HCT116 (cell line): ENCODE measurements around the gene OSBP2.

Experiments used
- CEBPB ChIP-seq: IDR thresholded peaks from 2 replicates; pipeline ENCODE4 v1.6.1; 2012; ENCODE audit warnings: low read depth
- CTCF ChIP-seq, 3 experiments: fragments of 200-600 bp in 1 of 3; sonication (generic) in 1 of 3; IDR thresholded peaks in 2 of 3; conservative IDR thresholded peaks in 1 of 3; 2 replicates each; pipeline ENCODE4 v1.5.1; 2012 to 2017; ENCODE audit warnings: low read depth in 2 of 3, low read length in 2 of 3, antibody characterized with exemption in 1 of 3, borderline replicate concordance in 1 of 3, control low read depth in 1 of 3, mild to moderate bottlenecking in 1 of 3, mixed read lengths in 1 of 3, mixed run types in 1 of 3, moderate library complexity in 1 of 3; ENCODE audit not compliant: insufficient read depth in 1 of 3
- EZH2 ChIP-seq: fragments of 200-600 bp; sonication (generic); IDR thresholded peaks from 2 replicates; pipeline ENCODE4 v1.6.1; 2017; ENCODE audit warnings: antibody characterized with exemption, mixed run types
- POLR2A ChIP-seq: IDR thresholded peaks from 2 replicates; pipeline ENCODE4 v1.7.0; 2011; ENCODE audit warnings: borderline replicate concordance; ENCODE audit not compliant: insufficient read depth, insufficient read length; ENCODE audit errors: extremely low read depth
- POLR2AphosphoS5 ChIP-seq: IDR thresholded peaks from 2 replicates; pipeline ENCODE4 v1.6.1; 2011; ENCODE audit warnings: mild to moderate bottlenecking, low read depth, low read length, moderate library complexity
- REST ChIP-seq: IDR thresholded peaks from 2 replicates; pipeline ENCODE4 v1.6.1; 2012; ENCODE audit warnings: low read depth
- SIN3A ChIP-seq: IDR thresholded peaks from 2 replicates; pipeline ENCODE4 v1.6.1; 2012; ENCODE audit warnings: low read depth

GRCh38 chr22:30795118-30795517, 100.4 kb downstream of the OSBP2 start:
- TF ChIP-seq EZH2 (no peak), POLR2A (no peak), CTCF (IDR thresholded peaks at IDR 0.05 in 2 of 3, conservative IDR thresholded peaks at IDR 0.05 in 1 of 3; ENCODE audit: borderline replicate concordance in 1 of 3, insufficient read depth in 1 of 3, low read depth in 2 of 3, low read length in 2 of 3) (no peak), POLR2AphosphoS5 (no peak), CEBPB (no peak), REST (no peak), SIN3A (no peak)
